Endothelial cell of umbilical vein (primary cell): Measurements from ENCODE around the gene SPCS3. TPM values are rescaled to one million over a fixed set of nuclear protein-coding genes. Genes with fewer than 3 reads are reported as not detected.

Source experiments
- BruUV-seq: library from RNA; stranded (reverse); fragments of 400-500 nt; replicated peaks from 2 replicates; lab custom pipeline; 2021; lab: Mats Ljungman, UMichigan
- CTCF ChIA-PET: fragments of 300-600, 350-600 bp; sonication (Branson Sonifier 250); formaldehyde crosslinking; loops from one replicate; lab custom pipeline; 2021; ENCODE audit warnings: antibody characterized with exemption, inconsistent platforms; lab: Charles Lee
- POLR2A ChIA-PET: fragments of 300-600, 350-600 bp; sonication (Branson Sonifier 250); formaldehyde crosslinking; loops from one replicate; lab custom pipeline; 2021; ENCODE audit warnings: antibody characterized with exemption, inconsistent platforms; lab: Charles Lee
- DNase-seq: peaks from one replicate; pipeline ENCODE4 v3.0.0-alpha.2; 2011; ENCODE audit warnings: low read depth, low spot score
- FAIRE-seq: peaks from 2 replicates; lab custom pipeline; 2011; peaks lifted over from hg19 to GRCh38; lab: Jason Lieb, UNC
- H2AFZ ChIP-seq: 2 replicates; pipeline ENCODE4 v1.6.0; 2012; ENCODE audit warnings: low read depth, low read length, control low read depth, inconsistent platforms
- H3K27ac ChIP-seq: 2 replicates; pipeline ENCODE4 v1.5.1; 2011; ENCODE audit warnings: low read depth, mild to moderate bottlenecking, control low read depth, low read length, moderate library complexity; ENCODE audit not compliant: insufficient read depth
- H3K27me3 ChIP-seq, 2 experiments: 2 replicates each; pipeline versions ENCODE4 v1.6.0 to v1.6.1; 2011; ENCODE audit warnings: low read length in 2 of 2, mixed read lengths in 1 of 2; ENCODE audit not compliant: control insufficient read depth in 2 of 2, insufficient read depth in 2 of 2
- H3K36me3 ChIP-seq, 2 experiments: 2 replicates in 1 of 2; 3 replicates in 1 of 2; pipeline ENCODE4 v1.5.1; 2011; ENCODE audit warnings: low read length in 2 of 2, mild to moderate bottlenecking in 1 of 2, moderate library complexity in 1 of 2; ENCODE audit not compliant: control insufficient read depth in 2 of 2, insufficient read depth in 2 of 2; ENCODE audit errors: extremely low read depth in 1 of 2
- H3K4me1 ChIP-seq: 3 replicates; pipeline ENCODE4 v1.5.1; 2011; ENCODE audit warnings: mild to moderate bottlenecking, low read length; ENCODE audit not compliant: control insufficient read depth, insufficient read depth; ENCODE audit errors: extremely low read depth
- H3K4me2 ChIP-seq: 2 replicates; pipeline ENCODE4 v1.6.1; 2011; ENCODE audit warnings: low read length, control low read depth, mixed read lengths; ENCODE audit not compliant: insufficient read depth
- H3K4me3 ChIP-seq, 3 experiments: fragments of 200-600 bp in 1 of 3; sonication (generic), shearing (Covaris generic) in 1 of 3; replicated peaks in 1 of 3; 2 replicates each; pipeline ENCODE4 v1.5.1; 2011 to 2016; ENCODE audit warnings: control low read depth in 3 of 3, low read length in 3 of 3, mild to moderate bottlenecking in 2 of 3, inconsistent platforms in 1 of 3, low read depth in 1 of 3, moderate library complexity in 1 of 3; ENCODE audit not compliant: insufficient read depth in 1 of 3
- H3K79me2 ChIP-seq: 2 replicates; pipeline ENCODE4 v1.6.0; 2012; ENCODE audit warnings: low read length, inconsistent platforms; ENCODE audit not compliant: control insufficient read depth, insufficient read depth
- H3K9ac ChIP-seq: replicated peaks from 2 replicates; pipeline ENCODE3; 2011; ENCODE audit warnings: low read length, control low read depth; ENCODE audit not compliant: insufficient read depth; ENCODE audit errors: extremely low read depth
- H3K9me1 ChIP-seq: replicated peaks from 3 replicates; pipeline ENCODE4 v1.6.0; 2011; ENCODE audit warnings: mild to moderate bottlenecking, low read length; ENCODE audit not compliant: control insufficient read depth, insufficient read depth; ENCODE audit errors: extremely low read depth
- H3K9me3 ChIP-seq: replicated peaks from 2 replicates; pipeline ENCODE4 v1.5.1; 2012; ENCODE audit warnings: low read length, inconsistent platforms; ENCODE audit not compliant: control insufficient read depth, insufficient read depth
- H4K20me1 ChIP-seq: replicated peaks from 2 replicates; pipeline ENCODE3; 2011; ENCODE audit warnings: mild to moderate bottlenecking, low read length; ENCODE audit not compliant: control insufficient read depth, insufficient read depth; ENCODE audit errors: extremely low read depth
- GATA2 ChIP-seq: IDR thresholded peaks from 2 replicates; pipeline ENCODE4 v1.7.0; 2011; ENCODE audit warnings: low read depth, mild to moderate bottlenecking, moderate library complexity, mixed read lengths, low read length; ENCODE audit not compliant: insufficient read length, insufficient read depth
- MAX ChIP-seq: IDR thresholded peaks from 2 replicates; pipeline ENCODE4 v1.6.1; 2011; ENCODE audit not compliant: insufficient read depth, insufficient read length
- MYC ChIP-seq: IDR thresholded peaks from one replicate; pipeline ENCODE4 v1.6.1; 2011; ENCODE audit warnings: mild to moderate bottlenecking, low read depth, low read length
- POLR2A ChIP-seq: IDR thresholded peaks from 2 replicates; pipeline ENCODE4 v1.6.1; 2012; ENCODE audit warnings: low read depth, mild to moderate bottlenecking, control low read depth, low read length
- dilution Hi-C: fragments of 300-500 bp; cut with MboI; formaldehyde crosslinking; loops from one replicate; pipeline ENCODE4 v1.15.0; 2019; ENCODE audit warnings: low sequenced_read_pairs; ENCODE audit not compliant: extremely low pct_ligation_motif_present
- intact Hi-C: fragments of 100-400 bp; cut with micrococcal nuclease; formaldehyde crosslinking; loops from one replicate; pipeline ENCODE4 v1.10.0; 2022
- polyA plus RNA-seq, 4 experiments: library from polyadenylated mRNA; depleted of rRNA in 3 of 4; stranded (reverse) in 3 of 4; unstranded in 1 of 4; fragments of >200 nt; gene quantifications; 2 replicates each; pipeline versions ENCODE4 v1.2.1 to v1.2.3, GENCODE V29; 2011 to 2012; ENCODE audit warnings: missing spikeins in 1 of 4
- total RNA-seq: library from RNA; stranded (reverse); gene quantifications from 2 replicates; pipeline ENCODE4 v1.2.3, GENCODE V29; 2021
- TF ChIP-seq, protein P1 (sequence below), 2 donors: IDR thresholded peaks; 1 replicate in 1 of 2; 2 replicates in 1 of 2; pipeline ENCODE4 v1.5.1; 2011; ENCODE audit warnings: low read length in 2 of 2, mild to moderate bottlenecking in 2 of 2, moderate library complexity in 2 of 2, control low read depth in 1 of 2, inconsistent platforms in 1 of 2, low read depth in 1 of 2; ENCODE audit not compliant: insufficient read depth in 1 of 2; ENCODE audit errors: extremely low read depth in 1 of 2

Gene SPCS3
- total and polyA plus RNA-seq, 2 donors (not counting 3 experiments of a cell fraction or from before 2014, with no cell fraction given): 36.4 to 183 TPM

- ChIA-PET POLR2A (no interaction called here), CTCF (interaction anchor here (0.7 to 8.6 kb wide), 5 partner anchors 20 to 863 kb away, joined by 3 to 232 read pairs (median 3); no protein-coding TSS in a partner anchor)
- Histone ChIP-seq H4K20me1 (no peaks in the 10 kb centered on the region), H3K27ac (no peak overlapping the region), H3K4me1 (no peaks in the 10 kb centered on the region), H3K9me3 (no peaks in the 10 kb centered on the region), H3K4me2 (no peak overlapping the region), H3K9ac (no peak overlapping the region), H2AFZ (no peak overlapping the region), H3K9me1 (no peaks in the 10 kb centered on the region), H3K27me3 (peaks cover 0 to 5% of the 10 kb centered on the region in 2 experiments), H3K36me3 (no peaks in the 10 kb centered on the region), H3K79me2 (no peaks in the 10 kb centered on the region), H3K4me3 (no peak overlapping the region)
- TF ChIP-seq, protein P1, sequence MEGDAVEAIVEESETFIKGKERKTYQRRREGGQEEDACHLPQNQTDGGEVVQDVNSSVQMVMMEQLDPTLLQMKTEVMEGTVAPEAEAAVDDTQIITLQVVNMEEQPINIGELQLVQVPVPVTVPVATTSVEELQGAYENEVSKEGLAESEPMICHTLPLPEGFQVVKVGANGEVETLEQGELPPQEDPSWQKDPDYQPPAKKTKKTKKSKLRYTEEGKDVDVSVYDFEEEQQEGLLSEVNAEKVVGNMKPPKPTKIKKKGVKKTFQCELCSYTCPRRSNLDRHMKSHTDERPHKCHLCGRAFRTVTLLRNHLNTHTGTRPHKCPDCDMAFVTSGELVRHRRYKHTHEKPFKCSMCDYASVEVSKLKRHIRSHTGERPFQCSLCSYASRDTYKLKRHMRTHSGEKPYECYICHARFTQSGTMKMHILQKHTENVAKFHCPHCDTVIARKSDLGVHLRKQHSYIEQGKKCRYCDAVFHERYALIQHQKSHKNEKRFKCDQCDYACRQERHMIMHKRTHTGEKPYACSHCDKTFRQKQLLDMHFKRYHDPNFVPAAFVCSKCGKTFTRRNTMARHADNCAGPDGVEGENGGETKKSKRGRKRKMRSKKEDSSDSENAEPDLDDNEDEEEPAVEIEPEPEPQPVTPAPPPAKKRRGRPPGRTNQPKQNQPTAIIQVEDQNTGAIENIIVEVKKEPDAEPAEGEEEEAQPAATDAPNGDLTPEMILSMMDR (IDR thresholded peaks at IDR 0.05; ENCODE audit: extremely low read depth in 1 of 2, insufficient read depth in 1 of 2, low read depth in 1 of 2, low read length in 2 of 2): peak; percentile 26 to 34
- TF ChIP-seq POLR2A: no peak
- peak; percentile 48 for DNase-seq
- dilution Hi-C loops (no loop called here), intact Hi-C loops (loop anchor here (2.0 to 5.0 kb wide), 3 partner anchors 875 to 1171 kb away; partner anchors contain the start of gene AGA)
- no TSS peak for BruUV-seq
- peak; percentile 64 for FAIRE-seq
Observed at GRCh38 chr4:176376032-176376614, 56.4 kb downstream of the SPCS3 start.

DNA sequence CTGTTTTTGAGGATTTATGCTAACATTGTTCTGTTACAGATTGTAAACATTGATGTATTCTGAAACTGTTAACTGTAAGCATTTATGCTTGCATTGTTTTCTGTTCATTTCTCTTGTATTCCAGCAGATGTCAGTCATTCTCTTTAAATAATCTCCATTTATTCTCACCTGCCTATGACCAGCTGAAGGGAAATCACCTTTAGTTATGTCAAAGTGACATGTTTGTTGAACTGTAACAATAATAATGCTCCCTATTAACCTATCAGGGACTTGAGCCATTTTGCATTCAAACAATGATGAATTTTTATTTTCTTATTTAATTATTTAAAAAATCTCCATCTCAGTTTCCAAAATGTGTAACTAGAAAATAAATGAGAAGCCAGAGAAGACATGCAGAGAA lies 58.0 kb downstream of the SPCS3 start:
- peaks cover under 1% of the 10 kb centered on the region for H3K4me1 ChIP-seq
- H3K27me3 ChIP-seq: peaks cover 0 to 5% of the 10 kb centered on the region in 2 experiments
- ChIA-PET CTCF (interaction anchor here (0.6 to 8.6 kb wide), 10 partner anchors 414 to 1065 kb away, joined by 3 to 232 read pairs (median 3); partner anchors contain the start of gene AGA), POLR2A (no interaction called here)
- no peaks in the 10 kb centered on the region for H4K20me1 ChIP-seq
- H3K79me2 ChIP-seq: no peaks in the 10 kb centered on the region
- no peaks in the 10 kb centered on the region for H3K9me1 ChIP-seq
- dilution Hi-C loops: no loop called here
- FAIRE-seq: peak; percentile 21
- no peak overlapping the region for H3K9ac ChIP-seq
- intact Hi-C loops: loop anchor here (1.0 to 5.0 kb wide), 6 partner anchors 413 to 1170 kb away; partner anchors contain the start of gene AGA
- H3K4me3 ChIP-seq: no peak overlapping the region
- BruUV-seq: no TSS peak
- peak; percentile 39 for DNase-seq
- no peaks in the 10 kb centered on the region for H3K9me3 ChIP-seq
- H3K27ac ChIP-seq: no peak overlapping the region
- no peak overlapping the region for H3K4me2 ChIP-seq
- H3K36me3 ChIP-seq: no peaks in the 10 kb centered on the region
- no peak for TF ChIP-seq MYC
- TF ChIP-seq, protein P1 (IDR thresholded peaks at IDR 0.05; ENCODE audit: extremely low read depth in 1 of 2, insufficient read depth in 1 of 2, low read depth in 1 of 2, low read length in 2 of 2): peak in 1 of 2 donors; percentile 14
- no peak for TF ChIP-seq MAX
- no peak for TF ChIP-seq GATA2
- H2AFZ ChIP-seq: no peak overlapping the region
